Endothelial cell of umbilical vein (primary cell): ENCODE data around the gene DNAH11. TPM values are rescaled to one million over a fixed set of nuclear protein-coding genes. Genes with fewer than 3 reads are reported as not detected.

ENCODE experiments used
- BruUV-seq: library from RNA; stranded (reverse); fragments of 400-500 nt; replicated peaks from 2 replicates; lab custom pipeline; 2021; lab: Mats Ljungman, UMichigan
- CTCF ChIA-PET: fragments of 300-600, 350-600 bp; sonication (Branson Sonifier 250); formaldehyde crosslinking; loops from one replicate; lab custom pipeline; 2021; ENCODE audit warnings: antibody characterized with exemption, inconsistent platforms; lab: Charles Lee
- POLR2A ChIA-PET: fragments of 300-600, 350-600 bp; sonication (Branson Sonifier 250); formaldehyde crosslinking; loops from one replicate; lab custom pipeline; 2021; ENCODE audit warnings: antibody characterized with exemption, inconsistent platforms; lab: Charles Lee
- DNase-seq: peaks from one replicate; pipeline ENCODE4 v3.0.0-alpha.2; 2011; ENCODE audit warnings: low read depth, low spot score
- FAIRE-seq: peaks from 2 replicates; lab custom pipeline; 2011; peaks lifted over from hg19 to GRCh38; lab: Jason Lieb, UNC
- H2AFZ ChIP-seq: 2 replicates; pipeline ENCODE4 v1.6.0; 2012; ENCODE audit warnings: low read depth, low read length, control low read depth, inconsistent platforms
- H3K27ac ChIP-seq: 2 replicates; pipeline ENCODE4 v1.5.1; 2011; ENCODE audit warnings: low read depth, mild to moderate bottlenecking, control low read depth, low read length, moderate library complexity; ENCODE audit not compliant: insufficient read depth
- H3K27me3 ChIP-seq, 2 experiments: 2 replicates each; pipeline versions ENCODE4 v1.6.0 to v1.6.1; 2011; ENCODE audit warnings: low read length in 2 of 2, mixed read lengths in 1 of 2; ENCODE audit not compliant: control insufficient read depth in 2 of 2, insufficient read depth in 2 of 2
- H3K36me3 ChIP-seq, 2 experiments: 2 replicates in 1 of 2; 3 replicates in 1 of 2; pipeline ENCODE4 v1.5.1; 2011; ENCODE audit warnings: low read length in 2 of 2, mild to moderate bottlenecking in 1 of 2, moderate library complexity in 1 of 2; ENCODE audit not compliant: control insufficient read depth in 2 of 2, insufficient read depth in 2 of 2; ENCODE audit errors: extremely low read depth in 1 of 2
- H3K4me1 ChIP-seq: 3 replicates; pipeline ENCODE4 v1.5.1; 2011; ENCODE audit warnings: mild to moderate bottlenecking, low read length; ENCODE audit not compliant: control insufficient read depth, insufficient read depth; ENCODE audit errors: extremely low read depth
- H3K4me2 ChIP-seq: 2 replicates; pipeline ENCODE4 v1.6.1; 2011; ENCODE audit warnings: low read length, control low read depth, mixed read lengths; ENCODE audit not compliant: insufficient read depth
- H3K4me3 ChIP-seq, 3 experiments: fragments of 200-600 bp in 1 of 3; sonication (generic), shearing (Covaris generic) in 1 of 3; replicated peaks in 1 of 3; 2 replicates each; pipeline ENCODE4 v1.5.1; 2011 to 2016; ENCODE audit warnings: control low read depth in 3 of 3, low read length in 3 of 3, mild to moderate bottlenecking in 2 of 3, inconsistent platforms in 1 of 3, low read depth in 1 of 3, moderate library complexity in 1 of 3; ENCODE audit not compliant: insufficient read depth in 1 of 3
- H3K79me2 ChIP-seq: 2 replicates; pipeline ENCODE4 v1.6.0; 2012; ENCODE audit warnings: low read length, inconsistent platforms; ENCODE audit not compliant: control insufficient read depth, insufficient read depth
- H3K9ac ChIP-seq: replicated peaks from 2 replicates; pipeline ENCODE3; 2011; ENCODE audit warnings: low read length, control low read depth; ENCODE audit not compliant: insufficient read depth; ENCODE audit errors: extremely low read depth
- H3K9me1 ChIP-seq: replicated peaks from 3 replicates; pipeline ENCODE4 v1.6.0; 2011; ENCODE audit warnings: mild to moderate bottlenecking, low read length; ENCODE audit not compliant: control insufficient read depth, insufficient read depth; ENCODE audit errors: extremely low read depth
- H3K9me3 ChIP-seq: replicated peaks from 2 replicates; pipeline ENCODE4 v1.5.1; 2012; ENCODE audit warnings: low read length, inconsistent platforms; ENCODE audit not compliant: control insufficient read depth, insufficient read depth
- H4K20me1 ChIP-seq: replicated peaks from 2 replicates; pipeline ENCODE3; 2011; ENCODE audit warnings: mild to moderate bottlenecking, low read length; ENCODE audit not compliant: control insufficient read depth, insufficient read depth; ENCODE audit errors: extremely low read depth
- EZH2 ChIP-seq: IDR thresholded peaks from 2 replicates; pipeline ENCODE4 v1.6.1; 2012; ENCODE audit warnings: borderline replicate concordance, low read depth, mild to moderate bottlenecking, moderate library complexity, low read length, inconsistent platforms; ENCODE audit not compliant: severe bottlenecking
- FOS ChIP-seq: IDR thresholded peaks from 2 replicates; pipeline ENCODE4 v1.6.1; 2011; ENCODE audit warnings: mild to moderate bottlenecking, low read length, moderate library complexity, borderline replicate concordance; ENCODE audit not compliant: insufficient read depth
- GATA2 ChIP-seq: IDR thresholded peaks from 2 replicates; pipeline ENCODE4 v1.7.0; 2011; ENCODE audit warnings: low read depth, mild to moderate bottlenecking, moderate library complexity, mixed read lengths, low read length; ENCODE audit not compliant: insufficient read length, insufficient read depth
- JUN ChIP-seq: IDR thresholded peaks from 2 replicates; pipeline ENCODE4 v1.6.1; 2011; ENCODE audit warnings: borderline replicate concordance, low read depth; ENCODE audit not compliant: insufficient read length, insufficient read depth
- MYC ChIP-seq: IDR thresholded peaks from one replicate; pipeline ENCODE4 v1.6.1; 2011; ENCODE audit warnings: mild to moderate bottlenecking, low read depth, low read length
- POLR2A ChIP-seq: IDR thresholded peaks from 2 replicates; pipeline ENCODE4 v1.6.1; 2012; ENCODE audit warnings: low read depth, mild to moderate bottlenecking, control low read depth, low read length
- POLR2AphosphoS5 ChIP-seq: IDR thresholded peaks from 2 replicates; pipeline ENCODE4 v1.6.1; 2012; ENCODE audit warnings: low read depth, mild to moderate bottlenecking, control low read depth, low read length, moderate library complexity; ENCODE audit not compliant: insufficient read depth
- dilution Hi-C: fragments of 300-500 bp; cut with MboI; formaldehyde crosslinking; loops from one replicate; pipeline ENCODE4 v1.15.0; 2019; ENCODE audit warnings: low sequenced_read_pairs; ENCODE audit not compliant: extremely low pct_ligation_motif_present
- intact Hi-C: fragments of 100-400 bp; cut with micrococcal nuclease; formaldehyde crosslinking; loops from one replicate; pipeline ENCODE4 v1.10.0; 2022
- polyA plus RNA-seq, 4 experiments: library from polyadenylated mRNA; depleted of rRNA in 3 of 4; stranded (reverse) in 3 of 4; unstranded in 1 of 4; fragments of >200 nt; gene quantifications; 2 replicates each; pipeline versions ENCODE4 v1.2.1 to v1.2.3, GENCODE V29; 2011 to 2012; ENCODE audit warnings: missing spikeins in 1 of 4
- total RNA-seq: library from RNA; stranded (reverse); gene quantifications from 2 replicates; pipeline ENCODE4 v1.2.3, GENCODE V29; 2021
- TF ChIP-seq, protein P1 (sequence below), 2 donors: IDR thresholded peaks; 1 replicate in 1 of 2; 2 replicates in 1 of 2; pipeline ENCODE4 v1.5.1; 2011; ENCODE audit warnings: low read length in 2 of 2, mild to moderate bottlenecking in 2 of 2, moderate library complexity in 2 of 2, control low read depth in 1 of 2, inconsistent platforms in 1 of 2, low read depth in 1 of 2; ENCODE audit not compliant: insufficient read depth in 1 of 2; ENCODE audit errors: extremely low read depth in 1 of 2
- TF ChIP-seq, protein P2 (sequence below): IDR thresholded peaks from 2 replicates; pipeline ENCODE4 v1.6.1; 2011; ENCODE audit not compliant: insufficient read depth, insufficient read length

Gene DNAH11
- total and polyA plus RNA-seq, 2 donors (not counting 3 experiments of a cell fraction or from before 2014, with no cell fraction given): 0.69 to 0.91 TPM

DNA sequence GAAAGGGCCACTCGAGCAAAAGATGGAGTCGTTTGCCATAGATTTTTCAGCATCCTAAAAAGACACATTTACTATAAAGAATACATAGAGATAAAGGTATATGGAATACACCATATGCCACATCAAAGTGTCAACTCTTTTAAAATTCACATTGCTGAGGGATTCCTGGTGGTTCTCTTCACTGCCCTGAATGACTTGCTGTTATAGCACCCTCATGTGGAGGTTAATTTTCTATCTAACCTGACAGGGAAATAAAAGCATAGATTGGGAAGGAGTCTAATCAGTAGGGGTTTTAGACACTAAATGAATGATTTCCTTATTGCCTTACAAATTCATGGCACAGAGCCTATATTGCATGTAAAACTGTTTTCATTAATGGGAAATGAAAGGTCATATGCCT, 25.9 kb downstream of the DNAH11 start:
- no peaks in the 10 kb centered on the region for H4K20me1 ChIP-seq
- no peak overlapping the region for H3K9ac ChIP-seq
- no peaks in the 10 kb centered on the region for H3K4me1 ChIP-seq
- POLR2A ChIA-PET: no interaction called here
- H3K36me3 ChIP-seq: no peaks in the 10 kb centered on the region
- H2AFZ ChIP-seq: no peak overlapping the region
- FAIRE-seq (peak; percentile 8), DNase-seq (peak; percentile 15)
- no peak overlapping the region for H3K27ac ChIP-seq
- BruUV-seq: no TSS peak
- H3K4me2 ChIP-seq: no peak overlapping the region
- TF ChIP-seq POLR2A: no peak
- TF ChIP-seq, protein P1, sequence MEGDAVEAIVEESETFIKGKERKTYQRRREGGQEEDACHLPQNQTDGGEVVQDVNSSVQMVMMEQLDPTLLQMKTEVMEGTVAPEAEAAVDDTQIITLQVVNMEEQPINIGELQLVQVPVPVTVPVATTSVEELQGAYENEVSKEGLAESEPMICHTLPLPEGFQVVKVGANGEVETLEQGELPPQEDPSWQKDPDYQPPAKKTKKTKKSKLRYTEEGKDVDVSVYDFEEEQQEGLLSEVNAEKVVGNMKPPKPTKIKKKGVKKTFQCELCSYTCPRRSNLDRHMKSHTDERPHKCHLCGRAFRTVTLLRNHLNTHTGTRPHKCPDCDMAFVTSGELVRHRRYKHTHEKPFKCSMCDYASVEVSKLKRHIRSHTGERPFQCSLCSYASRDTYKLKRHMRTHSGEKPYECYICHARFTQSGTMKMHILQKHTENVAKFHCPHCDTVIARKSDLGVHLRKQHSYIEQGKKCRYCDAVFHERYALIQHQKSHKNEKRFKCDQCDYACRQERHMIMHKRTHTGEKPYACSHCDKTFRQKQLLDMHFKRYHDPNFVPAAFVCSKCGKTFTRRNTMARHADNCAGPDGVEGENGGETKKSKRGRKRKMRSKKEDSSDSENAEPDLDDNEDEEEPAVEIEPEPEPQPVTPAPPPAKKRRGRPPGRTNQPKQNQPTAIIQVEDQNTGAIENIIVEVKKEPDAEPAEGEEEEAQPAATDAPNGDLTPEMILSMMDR (IDR thresholded peaks at IDR 0.05; ENCODE audit: extremely low read depth in 1 of 2, insufficient read depth in 1 of 2, low read depth in 1 of 2, low read length in 2 of 2): peak in 1 of 2 donors; percentile 5
- H3K9me3 ChIP-seq: no peaks in the 10 kb centered on the region
- H3K27me3 ChIP-seq: peaks cover 7 to 10% of the 10 kb centered on the region in 2 experiments
- no peak overlapping the region for H3K4me3 ChIP-seq
- dilution Hi-C loops: no loop called here
- no peaks in the 10 kb centered on the region for H3K79me2 ChIP-seq
- H3K9me1 ChIP-seq: no peaks in the 10 kb centered on the region
- intact Hi-C loops: loop anchor here (5.0 kb wide), 1 partner anchor 311 kb away; no protein-coding TSS in a partner anchor
- CTCF ChIA-PET: no interaction called here

DNA sequence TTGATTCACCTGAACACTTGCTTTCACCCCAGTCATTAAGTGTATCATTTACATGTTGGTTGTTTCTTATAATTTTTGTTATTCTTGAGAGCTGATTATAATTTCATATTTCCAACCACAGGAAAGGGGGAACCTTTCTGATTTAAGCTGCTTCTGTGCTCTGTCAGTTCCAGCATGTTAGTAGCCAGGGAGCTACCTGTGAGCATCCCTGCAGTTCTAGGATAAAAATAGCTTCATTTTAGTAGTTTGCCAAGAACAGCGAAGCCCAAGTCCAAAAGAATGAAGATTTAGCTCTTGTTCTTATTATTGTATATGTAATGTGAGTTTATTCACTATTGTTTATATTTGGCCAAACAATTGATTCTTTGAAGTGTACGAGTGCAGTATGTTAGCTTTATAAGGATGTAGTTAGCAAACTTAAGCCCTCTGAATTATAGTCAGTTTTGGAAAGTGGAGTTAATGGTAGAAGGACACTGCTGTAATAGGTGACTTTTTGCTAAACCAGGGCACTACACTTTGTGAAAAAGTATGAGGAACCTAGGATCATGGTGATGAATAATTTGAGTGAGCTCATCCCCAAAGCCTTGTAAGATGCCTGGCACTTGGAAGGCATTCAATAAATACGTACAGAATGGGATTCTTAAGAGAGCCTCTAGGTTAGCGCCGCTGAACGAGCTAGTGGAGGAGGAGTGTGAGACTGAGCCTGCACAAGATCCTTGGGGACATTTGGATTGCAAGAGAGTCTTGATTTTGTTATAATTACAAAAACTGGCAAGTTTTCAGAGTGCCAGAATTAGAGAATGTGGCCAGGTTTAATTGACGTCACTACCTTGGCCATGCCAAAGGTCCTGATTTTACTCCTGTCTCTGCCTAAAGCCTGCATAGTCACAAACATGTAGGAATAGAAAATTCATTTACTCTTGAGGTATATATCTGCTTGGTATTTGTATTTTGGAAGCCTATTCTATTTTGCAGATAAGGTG, 29.8 kb downstream of the DNAH11 start:
- BruUV-seq: no TSS peak
- intact Hi-C loops: no loop called here
- TF ChIP-seq MYC (no peak), EZH2 (no peak), FOS (no peak), JUN (no peak), POLR2A (no peak), POLR2AphosphoS5 (no peak), GATA2 (no peak)
- TF ChIP-seq, protein P1 (IDR thresholded peaks at IDR 0.05; ENCODE audit: extremely low read depth in 1 of 2, insufficient read depth in 1 of 2, low read depth in 1 of 2, low read length in 2 of 2): no peak
- TF ChIP-seq, protein P2, sequence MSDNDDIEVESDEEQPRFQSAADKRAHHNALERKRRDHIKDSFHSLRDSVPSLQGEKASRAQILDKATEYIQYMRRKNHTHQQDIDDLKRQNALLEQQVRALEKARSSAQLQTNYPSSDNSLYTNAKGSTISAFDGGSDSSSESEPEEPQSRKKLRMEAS: no peak
- no peak overlapping the region for H3K4me2 ChIP-seq
- H3K9ac ChIP-seq: no peak overlapping the region
- H3K4me3 ChIP-seq: no peak overlapping the region
- CTCF ChIA-PET: interaction anchor here (0.7 to 1.4 kb wide), 4 partner anchors 18 to 318 kb away, joined by 3 to 5 read pairs (median 3); no protein-coding TSS in a partner anchor
- peaks cover 3 to 10% of the 10 kb centered on the region in 2 experiments for H3K27me3 ChIP-seq
- no peaks in the 10 kb centered on the region for H3K4me1 ChIP-seq
- dilution Hi-C loops: no loop called here
- no peaks in the 10 kb centered on the region for H4K20me1 ChIP-seq
- no peaks in the 10 kb centered on the region for H3K36me3 ChIP-seq
- POLR2A ChIA-PET: no interaction called here
- no peaks in the 10 kb centered on the region for H3K79me2 ChIP-seq
- no peak overlapping the region for H2AFZ ChIP-seq
- no peaks in the 10 kb centered on the region for H3K9me3 ChIP-seq
- H3K27ac ChIP-seq: no peak overlapping the region
- H3K9me1 ChIP-seq: no peaks in the 10 kb centered on the region
- DNase-seq: no peak
- no peak for FAIRE-seq
